Type B pancreatic cell (in vitro differentiated cells): Measurements from ENCODE around the gene EFNA3. TPM values are rescaled to one million over a fixed set of nuclear protein-coding genes. Genes with fewer than 3 reads are reported as not detected.
A peak's percentile ranks its signal among the peaks of the same experiment; 100 is the strongest.

Experiments
- DNase-seq: peaks from one replicate; pipeline ENCODE4 v3.0.0; 2021; ENCODE audit warnings: mixed read lengths; ENCODE audit not compliant: unreplicated experiment; ENCODE audit errors: extremely low spot score
- H3K27ac Mint-ChIP-seq: 2 replicates; pipeline ENCODE4 v1.8.0; 2021; ENCODE audit warnings: mild to moderate bottlenecking, mixed read lengths
- H3K27me3 Mint-ChIP-seq: 2 replicates; pipeline ENCODE4 v1.8.0; 2021; ENCODE audit warnings: mixed read lengths
- H3K36me3 Mint-ChIP-seq: 2 replicates; pipeline ENCODE4 v1.8.0; 2021; ENCODE audit warnings: mixed read lengths
- H3K4me1 Mint-ChIP-seq: one replicate; pipeline ENCODE4 v1.8.0; 2021; ENCODE audit warnings: mixed read lengths; ENCODE audit not compliant: unreplicated experiment
- H3K4me3 Mint-ChIP-seq: 2 replicates; pipeline ENCODE4 v1.8.0; 2021; ENCODE audit warnings: mild to moderate bottlenecking, mixed read lengths
- H3K9me3 Mint-ChIP-seq: 2 replicates; pipeline ENCODE4 v1.8.0; 2021; ENCODE audit warnings: mixed read lengths
- CTCF ChIP-seq: fragments of 200-600 bp; sonication (generic); conservative IDR thresholded peaks from 2 replicates; pipeline ENCODE4 v1.5.0; 2021; ENCODE audit warnings: antibody characterized with exemption, mild to moderate bottlenecking
- total RNA-seq: library from RNA; stranded (reverse); gene quantifications from 2 replicates; pipeline ENCODE4 v1.2.1, GENCODE V29; 2021; ENCODE audit warnings: low replicate concordance

Gene EFNA3
- total RNA-seq, 1 donor from 2014 or later: 4.7 TPM

- peaks cover 16% of the 10 kb centered on the region for H3K4me1 Mint-ChIP-seq
- H3K27ac Mint-ChIP-seq: peak overlapping the region; percentile 69
- TF ChIP-seq CTCF: no peak
- H3K4me3 Mint-ChIP-seq: peak overlapping the region; percentile 89
- H3K27me3 Mint-ChIP-seq: peaks cover 3% of the 10 kb centered on the region
- no peak for DNase-seq
- H3K36me3 Mint-ChIP-seq: no peaks in the 10 kb centered on the region
- H3K9me3 Mint-ChIP-seq: no peaks in the 10 kb centered on the region
These were observed 13.7 kb upstream of the EFNA3 start for GRCh38 chr1:155064832-155065429.

GRCh38 chr1:155066777-155067176 lies 11.9 kb upstream of the EFNA3 start:
- peaks cover 15% of the 10 kb centered on the region for H3K4me1 Mint-ChIP-seq
- no peak overlapping the region for H3K27ac Mint-ChIP-seq
- no peak for DNase-seq
- no peaks in the 10 kb centered on the region for H3K36me3 Mint-ChIP-seq
- H3K27me3 Mint-ChIP-seq: peaks cover 7% of the 10 kb centered on the region
- no peaks in the 10 kb centered on the region for H3K9me3 Mint-ChIP-seq
- no peak overlapping the region for H3K4me3 Mint-ChIP-seq
- no peak for TF ChIP-seq CTCF

GRCh38 chr1:155068599-155068998 lies 10.0 kb upstream of the EFNA3 start:
- Mint-ChIP-seq H3K36me3 (no peaks in the 10 kb centered on the region), H3K27ac (no peak overlapping the region), H3K27me3 (peaks cover 20% of the 10 kb centered on the region), H3K4me1 (peaks cover 9% of the 10 kb centered on the region), H3K9me3 (no peaks in the 10 kb centered on the region), H3K4me3 (peak overlapping the region; percentile 33)
- DNase-seq: no peak
- no peak for TF ChIP-seq CTCF

- no peak overlapping the region for H3K27ac Mint-ChIP-seq
- no peak for TF ChIP-seq CTCF
- peaks cover 9% of the 10 kb centered on the region for H3K4me1 Mint-ChIP-seq
- peaks cover 23% of the 10 kb centered on the region for H3K27me3 Mint-ChIP-seq
- H3K36me3 Mint-ChIP-seq: no peaks in the 10 kb centered on the region
- H3K9me3 Mint-ChIP-seq: no peaks in the 10 kb centered on the region
- DNase-seq: no peak
- no peak overlapping the region for H3K4me3 Mint-ChIP-seq
These were observed 9.0 kb upstream of the EFNA3 start for GRCh38 chr1:155069551-155070157.

GRCh38 chr1:155070158-155070621 lies 8.4 kb upstream of the EFNA3 start:
- Mint-ChIP-seq H3K4me1 (peaks cover 9% of the 10 kb centered on the region), H3K27ac (no peak overlapping the region), H3K27me3 (peaks cover 24% of the 10 kb centered on the region), H3K36me3 (no peaks in the 10 kb centered on the region), H3K4me3 (peak overlapping the region; percentile 81), H3K9me3 (no peaks in the 10 kb centered on the region)
- DNase-seq: no peak
- TF ChIP-seq CTCF: no peak
